HEK293 (cell line): ENCODE results near the gene PRPF38B.
"Not testable (repeated sequence)": the region's sequence is repeated elsewhere in the genome, so short reads cannot be mapped to it uniquely, and the experiment has no call there.

Source experiments
- CTCF ChIP-seq: fragments of 450-650 bp; formaldehyde crosslinking; IDR thresholded peaks from 2 replicates; pipeline ENCODE4 v1.5.1; 2016; ENCODE audit warnings: missing biosample characterization, missing genetic modification characterization
- ELK4 ChIP-seq: IDR thresholded peaks from 2 replicates; pipeline ENCODE4 v1.6.1; 2011; ENCODE audit warnings: mild to moderate bottlenecking, low read depth, low read length, borderline replicate concordance
- SP2 ChIP-seq: fragments of 450-650 bp; formaldehyde crosslinking; IDR thresholded peaks from 2 replicates; pipeline ENCODE4 v1.5.1; 2016; ENCODE audit warnings: missing biosample characterization, missing genetic modification characterization
- ZBTB20 ChIP-seq: fragments of 450-650 bp; formaldehyde crosslinking; IDR thresholded peaks from 2 replicates; pipeline ENCODE4 v1.5.1; 2016; ENCODE audit warnings: missing biosample characterization, missing genetic modification characterization
- ZFP37 ChIP-seq: fragments of 450-650 bp; formaldehyde crosslinking; IDR thresholded peaks from 2 replicates; pipeline ENCODE4 v1.5.1; 2016; ENCODE audit warnings: missing biosample characterization, missing genetic modification characterization
- ZNF274 ChIP-seq, 2 experiments: fragments of 200-500 bp in 1 of 2; fragments of 450-650 bp in 1 of 2; sonication (Bioruptor generic) in 1 of 2; formaldehyde crosslinking in 1 of 2; IDR thresholded peaks; 2 replicates each; pipeline versions ENCODE4 v1.5.1 to v1.6.1; 2014 to 2016; ENCODE audit warnings: borderline replicate concordance in 1 of 2, inconsistent platforms in 1 of 2, low read length in 1 of 2, missing biosample characterization in 1 of 2, missing genetic modification characterization in 1 of 2
- ZNF629 ChIP-seq: fragments of 450-650 bp; formaldehyde crosslinking; IDR thresholded peaks from 2 replicates; pipeline ENCODE4 v1.5.1; 2017; ENCODE audit warnings: missing biosample characterization, missing genetic modification characterization
- ZNF692 ChIP-seq: fragments of 450-650 bp; formaldehyde crosslinking; IDR thresholded peaks from 2 replicates; pipeline ENCODE4 v1.5.1; 2016; ENCODE audit warnings: missing biosample characterization, missing genetic modification characterization
- ZSCAN4 ChIP-seq: fragments of 450-650 bp; formaldehyde crosslinking; IDR thresholded peaks from 2 replicates; pipeline ENCODE4 v1.5.1; 2017; ENCODE audit warnings: missing biosample characterization, missing genetic modification characterization

- TF ChIP-seq SP2; CTCF (tag by site-specific recombination); ZBTB20; ZNF274 (IDR thresholded peaks at IDR 0.05; ENCODE audit: low read length); ZNF274 (tag by site-specific recombination; IDR thresholded peaks at IDR 0.05; ENCODE audit: borderline replicate concordance); ZFP37 (tag by site-specific recombination); ELK4; ZSCAN4; ZNF629 (tag by site-specific recombination); ZNF692 (tag by site-specific recombination): not testable (repeated sequence)
Measured at GRCh38 chr1:108667422-108667821, 24.7 kb upstream of the PRPF38B start.
